K562 (cell line): Measurements from ENCODE around the gene OLFML3. TPM values are rescaled to one million over a fixed set of nuclear protein-coding genes. Genes with fewer than 3 reads are reported as not detected.

Experiments used
- ATAC-seq: fragments of 200-7000 bp; cut with Tn5 transposase; 3 replicates; pipeline ENCODE4 v1.9.1; 2020; ENCODE audit warnings: moderate library complexity
- BruUV-seq: library from RNA; stranded (reverse); fragments of 400-500 nt; replicated peaks from 2 replicates; lab custom pipeline; 2021; lab: Mats Ljungman, UMichigan
- CTCF ChIA-PET: fragments of 300-600 bp; formaldehyde crosslinking; extraction: SDS; loops from one replicate; lab custom pipeline; 2021; ENCODE audit warnings: low intra/inter-chr PET ratio; lab: Yijun Ruan, JAX
- POLR2A ChIA-PET: fragments of 300-600, 350-650 bp; sonication (Branson Sonifier 250); formaldehyde crosslinking; extraction: SDS; loops from one replicate; lab custom pipeline; 2021; ENCODE audit warnings: antibody characterized with exemption, inconsistent platforms; lab: Yijun Ruan, JAX
- DNase-seq, 4 experiments: peaks; one replicate each; pipeline versions ENCODE4 v3.0.0 to v3.0.0-alpha.2; 2011 to 2018; ENCODE audit warnings: low spot score in 3 of 4, mixed read lengths in 3 of 4; ENCODE audit errors: extremely low read depth in 1 of 4
- FAIRE-seq: peaks from 2 replicates; lab custom pipeline; 2011; peaks lifted over from hg19 to GRCh38; lab: Jason Lieb, UNC
- H2AFZ ChIP-seq: 2 replicates; pipeline ENCODE4 v1.6.0; 2011; ENCODE audit warnings: low read depth, low read length, control low read depth, inconsistent platforms
- H3K27ac ChIP-seq: fragments of 200-600 bp; 3 replicates; pipeline ENCODE4 v1.8.0; 2011; ENCODE audit warnings: low read depth, mild to moderate bottlenecking, control low read depth, inconsistent platforms, low read length, moderate library complexity, mixed read lengths; ENCODE audit errors: extremely low read depth
- H3K27me3 ChIP-seq, 2 experiments: fragments of 300-600 bp in 1 of 2; 2 replicates in 1 of 2; 3 replicates in 1 of 2; pipeline versions ENCODE4 v1.6.0 to v1.8.0; 2011; ENCODE audit warnings: inconsistent platforms in 2 of 2, low read length in 2 of 2, mild to moderate bottlenecking in 1 of 2, mixed read lengths in 1 of 2, moderate library complexity in 1 of 2; ENCODE audit not compliant: control insufficient read depth in 2 of 2, insufficient read depth in 2 of 2
- H3K36me3 ChIP-seq: fragments of 300-600 bp; 3 replicates; pipeline ENCODE4 v1.8.0; 2011; ENCODE audit warnings: mild to moderate bottlenecking, low read length, inconsistent platforms; ENCODE audit not compliant: control insufficient read depth, insufficient read depth
- H3K4me1 ChIP-seq, 2 experiments: fragments of 200-600 bp in 1 of 2; replicated peaks in 1 of 2; 2 replicates in 1 of 2; 3 replicates in 1 of 2; pipeline versions ENCODE4 v1.5.1 to v1.8.0; 2011; ENCODE audit warnings: inconsistent platforms in 2 of 2, low read length in 2 of 2, mild to moderate bottlenecking in 1 of 2, mixed read lengths in 1 of 2, moderate library complexity in 1 of 2; ENCODE audit not compliant: control insufficient read depth in 2 of 2, insufficient read depth in 2 of 2
- H3K4me2 ChIP-seq: 2 replicates; pipeline ENCODE4 v1.6.1; 2011; ENCODE audit warnings: low read length, control low read depth, inconsistent platforms, mixed read lengths; ENCODE audit not compliant: insufficient read depth
- H3K4me3 ChIP-seq: fragments of 200-600 bp; sonication (generic), shearing (Covaris generic); 2 replicates; pipeline ENCODE4 v1.5.1; 2016; ENCODE audit warnings: control low read depth, inconsistent platforms
- H3K79me2 ChIP-seq: fragments of 200-600 bp; 3 replicates; pipeline ENCODE4 v1.8.0; 2011; ENCODE audit warnings: low read length, inconsistent platforms; ENCODE audit not compliant: control insufficient read depth, insufficient read depth
- H3K9ac ChIP-seq, 2 experiments: 2 replicates each; pipeline versions ENCODE4 v1.6.0 to v1.6.1; 2011; ENCODE audit warnings: low read depth in 2 of 2, low read length in 2 of 2, control low read depth in 1 of 2, inconsistent platforms in 1 of 2, mild to moderate bottlenecking in 1 of 2, mixed read lengths in 1 of 2; ENCODE audit not compliant: insufficient read depth in 1 of 2
- H3K9me1 ChIP-seq: one replicate; pipeline ENCODE4 v1.6.0; 2011; ENCODE audit warnings: inconsistent platforms, mild to moderate bottlenecking, low read length, moderate library complexity; ENCODE audit not compliant: control insufficient read depth, insufficient read depth
- H3K9me3 ChIP-seq: replicated peaks from 2 replicates; pipeline ENCODE4 v1.5.1; 2011; ENCODE audit warnings: low read depth, low read length, inconsistent platforms; ENCODE audit not compliant: control insufficient read depth, insufficient read depth
- H4K20me1 ChIP-seq: replicated peaks from 2 replicates; pipeline ENCODE4 v1.6.1; 2011; ENCODE audit warnings: low read length, inconsistent platforms, mixed read lengths; ENCODE audit not compliant: control insufficient read depth, insufficient read depth
- ARID2 ChIP-seq: fragments of 450-650 bp; IDR thresholded peaks from 2 replicates; pipeline ENCODE4 v1.6.1; 2017; ENCODE audit warnings: antibody characterized with exemption, mild to moderate bottlenecking
- ATF4 ChIP-seq: fragments of 450-650 bp; formaldehyde crosslinking; IDR thresholded peaks from 2 replicates; pipeline ENCODE4 v1.4.0; 2022; ENCODE audit warnings: mild to moderate bottlenecking, moderate library complexity
- EP300 ChIP-seq: IDR thresholded peaks from 2 replicates; pipeline ENCODE4 v1.6.1; 2012; ENCODE audit warnings: low read length, improper control_type of control experiment
- FOXJ2 ChIP-seq: fragments of 200-800 bp; sonication (Bioruptor generic); IDR thresholded peaks from 2 replicates; pipeline ENCODE4 v1.6.1; 2016; ENCODE audit warnings: missing genetic modification characterization, missing compliant biosample characterization
- FOXO4 ChIP-seq: fragments of 450-650 bp; formaldehyde crosslinking; IDR thresholded peaks from 2 replicates; pipeline ENCODE4 v1.4.0; 2020; ENCODE audit warnings: mild to moderate bottlenecking, moderate library complexity
- MXI1 ChIP-seq: IDR thresholded peaks from 2 replicates; pipeline ENCODE4 v1.6.1; 2011; ENCODE audit warnings: low read depth, mild to moderate bottlenecking, improper control_type of control experiment, low read length
- PHF20 ChIP-seq: fragments of 450-650 bp; IDR thresholded peaks from 2 replicates; pipeline ENCODE4 v1.6.1; 2018; ENCODE audit not compliant: partially characterized antibody
- POLR2AphosphoS5 ChIP-seq: IDR thresholded peaks from 2 replicates; pipeline ENCODE4 v1.6.1; 2011; ENCODE audit warnings: mild to moderate bottlenecking, low read depth, low read length, moderate library complexity; ENCODE audit not compliant: control insufficient read depth, insufficient read depth
- PRDM10 ChIP-seq: fragments of 450-650 bp; IDR thresholded peaks from 2 replicates; pipeline ENCODE4 v1.6.1; 2018; ENCODE audit not compliant: partially characterized antibody
- SIN3A ChIP-seq, 2 experiments: fragments of 150-350 bp in 1 of 2; IDR thresholded peaks; 2 replicates each; pipeline ENCODE4 v1.6.1; 2011 to 2016; ENCODE audit warnings: borderline replicate concordance in 2 of 2, low read depth in 2 of 2, low read length in 2 of 2, mild to moderate bottlenecking in 2 of 2, moderate library complexity in 2 of 2; ENCODE audit not compliant: control insufficient read depth in 1 of 2
- SRF ChIP-seq, 2 experiments: fragments of 250-450, 450-650 bp in 1 of 2; sonication (Bioruptor Pico) in 1 of 2; sonication (generic) in 1 of 2; formaldehyde crosslinking; IDR thresholded peaks; 2 replicates each; pipeline versions ENCODE4 v1.5.0 to v1.5.1; 2020 to 2022; ENCODE audit warnings: mild to moderate bottlenecking in 1 of 2, missing genetic modification reagents in 1 of 2
- ZNF140 ChIP-seq: fragments of 250-450 bp; sonication (Bioruptor Pico); IDR thresholded peaks from 2 replicates; pipeline ENCODE4 v1.8.0; 2021; ENCODE audit warnings: moderate library complexity, mild to moderate bottlenecking, inconsistent platforms
- ZNF431 ChIP-seq: sonication (generic); formaldehyde crosslinking; IDR thresholded peaks from 2 replicates; pipeline ENCODE4 v1.8.0; 2022; ENCODE audit warnings: mild to moderate bottlenecking, missing genetic modification reagents
- WGBS: fragments of 100-300 bp; shearing (Covaris generic); methylation state at CpG from one replicate; pipeline ENCODE4 v1.1.6; 2016; ENCODE audit warnings: low coverage, mixed read lengths; ENCODE audit not compliant: insufficient coverage; ENCODE audit errors: missing lambda C conversion rate; 5-methylcytosine and 5-hydroxymethylcytosine counted together
- in situ Hi-C: fragments of 300-500 bp; cut with MboI; formaldehyde crosslinking; loops from 4 replicates; pipeline ENCODE4 v1.15.0; 2018; ENCODE audit warnings: inconsistent platforms, mixed read lengths
- intact Hi-C: fragments of 100-400 bp; cut with micrococcal nuclease; formaldehyde crosslinking; loops from 2 replicates; pipeline ENCODE4 v1.14.2; 2022
- polyA plus RNA-seq, 8 experiments: library from polyadenylated mRNA; depleted of rRNA in 4 of 8; stranded (reverse) in 5 of 8; unstranded in 3 of 8; fragments of >200 nt; fragmentation: Nextera tagmentation in 2 of 8; fragmentation: Illumina TruSeq in 1 of 8; extraction: Ambion mirVana in 2 of 8; extraction: Trizol in 1 of 8; gene quantifications; 2 replicates each; pipeline versions ENCODE4 v1.2.1 to v1.2.3, GENCODE V29; 2011 to 2014; ENCODE audit warnings: inconsistent platforms in 1 of 8, missing spikeins in 1 of 8
- total RNA-seq, 7 experiments: library from RNA; depleted of rRNA in 6 of 7; stranded (reverse); fragments of >200 nt in 6 of 7; fragmentation: Illumina TruSeq in 2 of 7; extraction: Trizol in 2 of 7; gene quantifications; 2 replicates each; pipeline versions ENCODE4 v1.2.1 to v1.2.3, GENCODE V29; 2011 to 2021; ENCODE audit warnings: low replicate concordance in 1 of 7

The OLFML3 gene
- total and polyA plus RNA-seq, 9 of the 15 experiments (the other 6 are each of a cell fraction or from before 2014, with no cell fraction given), result 0.07 to 0.13 (median 0.07) TPM; not detected in 6

- H3K27ac ChIP-seq, result peak overlapping the region; percentile 96
- peaks cover 15 to 37% of the 10 kb centered on the region in 2 experiments for H3K4me1 ChIP-seq
- ATAC-seq, result peak; percentile 44
- H3K27me3 ChIP-seq, result no peaks in the 10 kb centered on the region
- H3K9ac ChIP-seq, result peak overlapping the region; percentile 90 to 97
- in situ Hi-C loops, result no loop called here
- no peaks in the 10 kb centered on the region for H3K9me3 ChIP-seq
- POLR2A ChIA-PET, result interaction anchor here (0.5 to 5.2 kb wide), 18 partner anchors 10 to 1801 kb away, joined by 3 to 65 read pairs (median 4); partner anchors contain the start of genes AP4B1, DCLRE1B, LRIG2 and RSBN1
- intact Hi-C loops, result loop anchor here (1.0 to 10.0 kb wide), 2 partner anchors 18 to 176 kb away; partner anchors contain the start of gene PHTF1
- H3K4me2 ChIP-seq, result peak overlapping the region; percentile 98
- 0% methylated on average over 8 of the region's 8 CpGs for WGBS
- BruUV-seq, result no TSS peak
- no peaks in the 10 kb centered on the region for H3K9me1 ChIP-seq
- DNase-seq, result peak; percentile 25 to 79 (median 48)
- H2AFZ ChIP-seq, result peak overlapping the region; percentile 67
- H3K79me2 ChIP-seq, result peaks cover 72% of the 10 kb centered on the region
- H4K20me1 ChIP-seq, result peaks cover 10% of the 10 kb centered on the region
- FAIRE-seq, result peak; percentile 26
- peak overlapping the region; percentile 70 for H3K4me3 ChIP-seq
- peaks cover 25% of the 10 kb centered on the region; the same call in 2 of the 3 replicates for H3K36me3 ChIP-seq
- CTCF ChIA-PET, result no interaction called here
- TF ChIP-seq ARID2 (no peak), PRDM10 (peak; percentile 98), MXI1 (peak; percentile 75), ATF4 (0 out of 2 replicates have a peak, but pooled peaks have one; percentile 57), ZNF140 (CRISPR knock-in tag) (no peak), SIN3A (IDR thresholded peaks at IDR 0.05; ENCODE audit: borderline replicate concordance in 2 of 2, control insufficient read depth in 1 of 2, low read depth in 2 of 2, low read length in 2 of 2) (0 out of 4 replicates have a peak, but pooled peaks of 1 of the 2 experiments have one; percentile 10), POLR2AphosphoS5 (peak; percentile 25; the same call in 1 of the 2 replicates), FOXO4 (CRISPR knock-in tag) (no peak), FOXJ2 (tag) (peak; percentile 98), EP300 (peak; percentile 1; the same call in 1 of the 2 replicates), ZNF431 (CRISPR knock-in tag) (no peak), PHF20 (no peak), SRF (CRISPR knock-in tag; IDR thresholded peaks at IDR 0.05) (0 out of 4 replicates have a peak, but pooled peaks of 1 of the 2 experiments have one; percentile 35)
Observed at GRCh38 chr1:113930499-113931161, 48.6 kb upstream of the OLFML3 start.
